Fibroblast of mammary gland (primary cell): Measurements from ENCODE around the gene RHCG.

Source experiments
- DNase-seq: peaks from one replicate; pipeline ENCODE4 v3.0.0-alpha.2; 2010; ENCODE audit warnings: low read depth
- H3K4me3 ChIP-seq: 2 replicates; pipeline ENCODE4 v1.5.1; 2011; ENCODE audit warnings: low read depth, mild to moderate bottlenecking, low read length, moderate library complexity; ENCODE audit not compliant: control insufficient read depth
- TF ChIP-seq, protein P1 (sequence below): conservative IDR thresholded peaks from 2 replicates; pipeline ENCODE4 v1.5.1; 2011; ENCODE audit warnings: low read depth, low read length, inconsistent platforms; ENCODE audit not compliant: control insufficient read depth, insufficient read depth

Gene RHCG

GRCh38 chr15:89455535-89455934 lies 40.8 kb downstream of the RHCG start:
- H3K4me3 ChIP-seq = no peak overlapping the region
- TF ChIP-seq, protein P1, sequence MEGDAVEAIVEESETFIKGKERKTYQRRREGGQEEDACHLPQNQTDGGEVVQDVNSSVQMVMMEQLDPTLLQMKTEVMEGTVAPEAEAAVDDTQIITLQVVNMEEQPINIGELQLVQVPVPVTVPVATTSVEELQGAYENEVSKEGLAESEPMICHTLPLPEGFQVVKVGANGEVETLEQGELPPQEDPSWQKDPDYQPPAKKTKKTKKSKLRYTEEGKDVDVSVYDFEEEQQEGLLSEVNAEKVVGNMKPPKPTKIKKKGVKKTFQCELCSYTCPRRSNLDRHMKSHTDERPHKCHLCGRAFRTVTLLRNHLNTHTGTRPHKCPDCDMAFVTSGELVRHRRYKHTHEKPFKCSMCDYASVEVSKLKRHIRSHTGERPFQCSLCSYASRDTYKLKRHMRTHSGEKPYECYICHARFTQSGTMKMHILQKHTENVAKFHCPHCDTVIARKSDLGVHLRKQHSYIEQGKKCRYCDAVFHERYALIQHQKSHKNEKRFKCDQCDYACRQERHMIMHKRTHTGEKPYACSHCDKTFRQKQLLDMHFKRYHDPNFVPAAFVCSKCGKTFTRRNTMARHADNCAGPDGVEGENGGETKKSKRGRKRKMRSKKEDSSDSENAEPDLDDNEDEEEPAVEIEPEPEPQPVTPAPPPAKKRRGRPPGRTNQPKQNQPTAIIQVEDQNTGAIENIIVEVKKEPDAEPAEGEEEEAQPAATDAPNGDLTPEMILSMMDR = no peak
- no peak for DNase-seq

DNA sequence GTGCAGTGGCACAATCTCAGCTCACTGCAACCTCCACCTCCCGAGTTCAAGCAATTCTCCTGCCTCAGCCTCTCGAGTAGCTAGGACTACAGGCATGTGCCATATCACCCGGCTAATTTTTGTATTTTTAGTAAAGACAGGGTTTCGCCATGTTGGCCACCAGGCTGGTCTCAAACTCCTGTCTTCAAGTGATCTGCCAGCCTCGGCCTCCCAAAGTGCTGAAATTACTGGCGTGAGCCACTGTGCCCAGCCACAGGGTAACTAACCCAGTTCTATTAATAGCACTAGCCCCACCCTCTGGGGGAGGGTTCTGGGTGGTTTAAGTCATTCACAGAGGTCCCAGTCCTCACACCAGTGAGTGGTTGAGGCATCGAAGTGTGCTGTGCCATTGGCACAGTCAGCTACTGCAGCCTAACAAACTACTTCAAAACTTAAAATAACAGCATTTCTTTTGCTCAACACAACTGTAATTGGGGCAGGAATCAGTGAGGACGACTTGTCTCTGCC lies 44.0 kb downstream of the RHCG start:
- no peak for DNase-seq
- TF ChIP-seq, protein P1 = no peak
- H3K4me3 ChIP-seq = no peak overlapping the region

DNA sequence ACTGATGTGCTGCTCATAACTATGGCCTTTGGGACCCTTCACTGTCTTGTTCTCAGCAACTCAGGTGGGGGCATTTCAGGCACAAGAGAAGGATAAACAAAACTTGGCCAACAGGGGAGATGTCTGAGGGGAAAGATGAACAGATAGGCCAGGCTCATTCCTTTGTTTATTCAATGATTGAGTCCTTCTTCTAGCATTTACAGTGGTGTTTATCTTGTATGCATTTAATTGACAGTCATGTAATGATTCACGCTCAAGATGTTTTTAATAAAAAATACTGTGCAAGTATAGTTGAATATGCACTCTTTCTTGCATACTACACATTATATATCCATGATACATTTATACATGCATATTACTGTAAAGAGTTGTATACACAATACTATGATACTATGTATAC lies 44.5 kb downstream of the RHCG start:
- no peak for DNase-seq
- TF ChIP-seq, protein P1 = no peak
- H3K4me3 ChIP-seq = no peak overlapping the region

- TF ChIP-seq, protein P1 = no peak
- DNase-seq = no peak
- H3K4me3 ChIP-seq = no peak overlapping the region
Measured at GRCh38 chr15:89450076-89451006, 46.0 kb downstream of the RHCG start.

- TF ChIP-seq, protein P1 = no peak
- no peak for DNase-seq
- H3K4me3 ChIP-seq = no peak overlapping the region
Measured at GRCh38 chr15:89448825-89449224, 47.6 kb downstream of the RHCG start.

DNA sequence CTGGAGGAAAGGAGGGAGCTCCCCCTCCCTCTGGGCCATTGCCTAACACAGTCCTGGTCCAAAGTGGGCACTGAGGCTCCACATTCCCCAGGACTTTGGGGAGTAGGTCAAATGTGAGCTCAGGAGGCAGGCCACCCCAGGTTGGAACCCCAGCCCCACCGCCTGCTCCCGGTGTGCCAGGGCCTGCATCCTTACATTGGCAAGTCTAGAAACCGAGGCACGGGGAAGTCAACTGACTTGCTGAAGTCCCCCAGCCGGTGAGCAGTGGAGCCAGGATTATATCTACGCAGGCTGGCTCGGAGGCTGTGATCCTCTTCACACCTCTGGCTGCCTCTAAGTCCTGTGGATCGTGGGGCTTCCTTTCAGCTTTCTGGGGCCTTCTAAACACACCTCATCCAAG lies 48.7 kb downstream of the RHCG start:
- TF ChIP-seq, protein P1 = no peak
- no peak overlapping the region for H3K4me3 ChIP-seq
- DNase-seq = no peak
